OCI-LY1 (cell line): ENCODE results near the gene TNS3.
A peak's percentile ranks its signal among the peaks of the same experiment; 100 is the strongest.

Experiments
- H2AFZ ChIP-seq: fragments of 200-600 bp; sonication (generic), shearing (Covaris generic); 2 replicates; pipeline ENCODE4 v1.6.0; 2014; ENCODE audit warnings: antibody characterized with exemption, mild to moderate bottlenecking, low read length
- H3F3A ChIP-seq: fragments of 200-600 bp; sonication (generic), shearing (Covaris generic); 2 replicates; pipeline ENCODE4 v1.6.0; 2014; ENCODE audit warnings: mild to moderate bottlenecking, antibody characterized with exemption, low read length, moderate library complexity; ENCODE audit not compliant: insufficient read depth
- H3K27ac ChIP-seq: fragments of 200-600 bp; sonication (generic); 2 replicates; pipeline ENCODE4 v1.5.1; 2014; ENCODE audit warnings: low read length, mixed run types, mild to moderate bottlenecking, low read depth; ENCODE audit not compliant: poor library complexity, severe bottlenecking
- H3K27me3 ChIP-seq: fragments of 200-600 bp; sonication (generic); 2 replicates; pipeline ENCODE4 v1.6.0; 2014; ENCODE audit warnings: antibody characterized with exemption, mild to moderate bottlenecking, low read length, moderate library complexity; ENCODE audit not compliant: insufficient read depth
- H3K36me3 ChIP-seq: fragments of 200-600 bp; sonication (generic); 2 replicates; pipeline ENCODE4 v1.6.1; 2014; ENCODE audit warnings: mild to moderate bottlenecking, antibody characterized with exemption, low read length, moderate library complexity, mixed read lengths; ENCODE audit not compliant: insufficient read depth
- H3K4me1 ChIP-seq: fragments of 200-600 bp; sonication (generic); 2 replicates; pipeline ENCODE4 v1.5.1; 2014; ENCODE audit warnings: mild to moderate bottlenecking, low read length, moderate library complexity; ENCODE audit not compliant: insufficient read depth, severe bottlenecking
- H3K4me2 ChIP-seq: fragments of 200-600 bp; sonication (generic), shearing (Covaris generic); 2 replicates; pipeline ENCODE4 v1.6.1; 2014; ENCODE audit warnings: low read length
- H3K4me3 ChIP-seq: fragments of 200-600 bp; sonication (generic); 2 replicates; pipeline ENCODE4 v1.5.1; 2014; ENCODE audit warnings: low read length, low read depth, mild to moderate bottlenecking, mixed read lengths; ENCODE audit not compliant: poor library complexity, severe bottlenecking
- H3K79me2 ChIP-seq: fragments of 200-600 bp; shearing (Covaris generic); 2 replicates; pipeline ENCODE4 v1.6.1; 2016; ENCODE audit warnings: mixed run types, low read length, mixed read lengths; ENCODE audit not compliant: insufficient read depth
- H3K9ac ChIP-seq: fragments of 200-600 bp; sonication (generic), shearing (Covaris generic); 2 replicates; pipeline ENCODE4 v1.6.1; 2014; ENCODE audit warnings: mild to moderate bottlenecking, low read length, mixed read lengths
- H3K9me2 ChIP-seq: fragments of 200-600 bp; sonication (generic), shearing (Covaris generic); 2 replicates; pipeline ENCODE4 v1.6.1; 2014; ENCODE audit warnings: low read depth, mild to moderate bottlenecking, low read length, mixed read lengths
- H3K9me3 ChIP-seq: fragments of 200-600 bp; shearing (Covaris generic); 2 replicates; pipeline ENCODE4 v1.6.1; 2014; ENCODE audit warnings: low read length, mixed read lengths
- H4K20me1 ChIP-seq: fragments of 200-600 bp; sonication (generic), shearing (Covaris generic); 2 replicates; pipeline ENCODE4 v1.6.0; 2016; ENCODE audit warnings: mild to moderate bottlenecking, low read length; ENCODE audit not compliant: insufficient read depth
- CTCF ChIP-seq: fragments of 200-600 bp; sonication (generic), shearing (Covaris generic); IDR thresholded peaks from 2 replicates; pipeline ENCODE4 v1.5.1; 2017; ENCODE audit warnings: mild to moderate bottlenecking, antibody characterized with exemption, low read length, moderate library complexity, mixed read lengths
- EZH2 ChIP-seq: fragments of 200-600 bp; sonication (generic), shearing (Covaris generic); IDR thresholded peaks from 2 replicates; pipeline ENCODE4 v1.8.0; 2017; ENCODE audit warnings: borderline replicate concordance, mixed run types, mild to moderate bottlenecking, antibody characterized with exemption, low read length, moderate library complexity, mixed read lengths

TNS3 gene

GRCh38 chr7:47550788-47551470, 31.0 kb downstream of the TNS3 start:
- Histone ChIP-seq H3K9ac (no peak overlapping the region), H3K9me3 (no peaks in the 10 kb centered on the region), H3K79me2 (peaks cover 12% of the 10 kb centered on the region), H3F3A (no peaks in the 10 kb centered on the region), H3K4me3 (no peak overlapping the region), H3K4me2 (no peak overlapping the region), H3K36me3 (peaks cover 47% of the 10 kb centered on the region), H3K9me2 (no peaks in the 10 kb centered on the region), H3K27me3 (no peaks in the 10 kb centered on the region), H2AFZ (no peak overlapping the region), H3K27ac (peak overlapping the region; percentile 33), H3K4me1 (peaks cover 28% of the 10 kb centered on the region), H4K20me1 (no peaks in the 10 kb centered on the region)
- TF ChIP-seq CTCF (no peak), EZH2 (no peak)

DNA sequence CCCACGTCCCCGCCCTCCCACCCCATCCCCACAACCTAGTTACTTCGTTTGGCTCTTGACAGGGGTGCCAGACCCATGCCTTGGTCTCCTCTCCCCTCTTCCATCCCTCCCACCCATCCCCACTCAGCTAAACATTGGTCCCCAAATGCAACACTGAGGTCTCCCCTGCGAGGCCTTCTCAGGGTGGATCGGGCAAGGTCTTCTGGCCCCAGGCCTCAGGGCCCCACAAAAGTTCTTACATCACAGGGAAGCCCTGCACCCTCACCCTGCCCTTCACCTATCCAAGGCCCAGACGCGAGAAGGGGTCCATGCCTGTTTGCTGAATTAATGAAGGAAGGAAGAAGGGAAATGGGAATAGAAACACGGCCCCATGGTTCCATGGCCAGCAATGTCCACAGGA, 32.0 kb downstream of the TNS3 start:
- Histone ChIP-seq H3F3A (no peaks in the 10 kb centered on the region), H3K4me1 (peaks cover 38% of the 10 kb centered on the region), H3K4me3 (no peak overlapping the region), H3K9me3 (no peaks in the 10 kb centered on the region), H3K36me3 (peaks cover 38% of the 10 kb centered on the region), H4K20me1 (no peaks in the 10 kb centered on the region), H2AFZ (no peak overlapping the region), H3K9ac (no peak overlapping the region), H3K4me2 (no peak overlapping the region), H3K9me2 (no peaks in the 10 kb centered on the region), H3K27ac (no peak overlapping the region), H3K27me3 (no peaks in the 10 kb centered on the region), H3K79me2 (peaks cover 8% of the 10 kb centered on the region)
- TF ChIP-seq CTCF (no peak), EZH2 (no peak)

- H3K4me3 ChIP-seq: no peak overlapping the region
- H3K36me3 ChIP-seq: peaks cover 32% of the 10 kb centered on the region
- peaks cover 44% of the 10 kb centered on the region for H3K4me1 ChIP-seq
- no peaks in the 10 kb centered on the region for H3K9me3 ChIP-seq
- no peak overlapping the region for H3K4me2 ChIP-seq
- H3K9ac ChIP-seq: no peak overlapping the region
- H3K79me2 ChIP-seq: peaks cover 8% of the 10 kb centered on the region
- no peaks in the 10 kb centered on the region for H3F3A ChIP-seq
- no peak overlapping the region for H2AFZ ChIP-seq
- no peaks in the 10 kb centered on the region for H3K9me2 ChIP-seq
- no peaks in the 10 kb centered on the region for H3K27me3 ChIP-seq
- TF ChIP-seq EZH2 (no peak), CTCF (no peak)
- H4K20me1 ChIP-seq: no peaks in the 10 kb centered on the region
- no peak overlapping the region for H3K27ac ChIP-seq
These were observed 32.5 kb downstream of the TNS3 start for GRCh38 chr7:47549397-47549796.
